H7 (cell line): ENCODE results near the gene TRAPPC11. TPM values are rescaled to one million over a fixed set of nuclear protein-coding genes. Genes with fewer than 3 reads are reported as not detected.

Experiments used
- DNase-seq: peaks from one replicate; pipeline ENCODE4 v3.0.0; 2012
- H3K27me3 ChIP-seq: 2 replicates; pipeline ENCODE4 v1.6.0; 2011; ENCODE audit warnings: mild to moderate bottlenecking, low read length; ENCODE audit not compliant: control insufficient read depth, insufficient read depth
- H3K36me3 ChIP-seq: replicated peaks from 2 replicates; pipeline ENCODE4 v1.5.1; 2011; ENCODE audit warnings: low read length; ENCODE audit not compliant: control insufficient read depth, insufficient read depth
- H3K4me3 ChIP-seq: 2 replicates; pipeline ENCODE4 v1.5.1; 2011; ENCODE audit warnings: low read depth, mild to moderate bottlenecking, control low read depth, low read length, moderate library complexity; ENCODE audit not compliant: insufficient read depth
- total RNA-seq: library from RNA; depleted of rRNA; stranded (reverse); fragments of >200 nt; shearing (Covaris generic); gene quantifications from 2 replicates; pipeline ENCODE4 v1.2.3, GENCODE V29; 2014

Gene TRAPPC11
- total RNA-seq, 1 experiment from 2014 or later, result 27.1 TPM

- DNase-seq, result no peak
- H3K27me3 ChIP-seq, result no peaks in the 10 kb centered on the region
- H3K36me3 ChIP-seq, result peaks cover 27% of the 10 kb centered on the region
- H3K4me3 ChIP-seq, result no peak overlapping the region
These were observed 11.2 kb downstream of the TRAPPC11 start for GRCh38 chr4:183670251-183670650.

GRCh38 chr4:183670960-183671555, 12.0 kb downstream of the TRAPPC11 start:
- peaks cover 24% of the 10 kb centered on the region for H3K36me3 ChIP-seq
- H3K4me3 ChIP-seq, result no peak overlapping the region
- no peaks in the 10 kb centered on the region for H3K27me3 ChIP-seq
- no peak for DNase-seq

- Histone ChIP-seq H3K27me3 (no peaks in the 10 kb centered on the region), H3K4me3 (no peak overlapping the region), H3K36me3 (peaks cover 9% of the 10 kb centered on the region)
- DNase-seq, result no peak
These were observed 15.1 kb downstream of the TRAPPC11 start for GRCh38 chr4:183674153-183674552.

- DNase-seq, result no peak
- Histone ChIP-seq H3K36me3 (peaks cover 1% of the 10 kb centered on the region; the same call in 1 of the 2 replicates), H3K27me3 (no peaks in the 10 kb centered on the region), H3K4me3 (no peak overlapping the region)
These were observed 16.5 kb downstream of the TRAPPC11 start for GRCh38 chr4:183675625-183676024.

GRCh38 chr4:183681119-183681518, 22.0 kb downstream of the TRAPPC11 start:
- Histone ChIP-seq H3K4me3 (no peak overlapping the region), H3K36me3 (peaks cover 3% of the 10 kb centered on the region), H3K27me3 (no peaks in the 10 kb centered on the region)
- no peak for DNase-seq

- Histone ChIP-seq H3K4me3 (no peak overlapping the region), H3K27me3 (no peaks in the 10 kb centered on the region), H3K36me3 (peaks cover 4% of the 10 kb centered on the region)
- DNase-seq, result no peak
These were observed 27.4 kb downstream of the TRAPPC11 start for GRCh38 chr4:183686461-183686860.

GRCh38 chr4:183688216-183688615, 29.1 kb downstream of the TRAPPC11 start:
- Histone ChIP-seq H3K36me3 (peaks cover 4% of the 10 kb centered on the region), H3K27me3 (no peaks in the 10 kb centered on the region), H3K4me3 (no peak overlapping the region)
- DNase-seq, result no peak

- H3K27me3 ChIP-seq, result no peaks in the 10 kb centered on the region
- DNase-seq, result no peak
- H3K36me3 ChIP-seq, result peaks cover 7% of the 10 kb centered on the region
- no peak overlapping the region for H3K4me3 ChIP-seq
These were observed 31.9 kb downstream of the TRAPPC11 start for GRCh38 chr4:183691006-183691405.

- peaks cover 11% of the 10 kb centered on the region for H3K36me3 ChIP-seq
- H3K4me3 ChIP-seq, result no peak overlapping the region
- H3K27me3 ChIP-seq, result no peaks in the 10 kb centered on the region
- no peak for DNase-seq
These were observed 32.8 kb downstream of the TRAPPC11 start for GRCh38 chr4:183691897-183692296.

GRCh38 chr4:183698909-183699308, 39.8 kb downstream of the TRAPPC11 start:
- no peaks in the 10 kb centered on the region for H3K27me3 ChIP-seq
- no peak overlapping the region for H3K4me3 ChIP-seq
- H3K36me3 ChIP-seq, result peaks cover 22% of the 10 kb centered on the region
- no peak for DNase-seq

- DNase-seq, result no peak
- Histone ChIP-seq H3K4me3 (no peak overlapping the region), H3K27me3 (no peaks in the 10 kb centered on the region), H3K36me3 (peaks cover 22% of the 10 kb centered on the region)
These were observed 41.3 kb downstream of the TRAPPC11 start for GRCh38 chr4:183700407-183700806.

GRCh38 chr4:183702492-183702891, 43.4 kb downstream of the TRAPPC11 start:
- DNase-seq, result no peak
- Histone ChIP-seq H3K4me3 (no peak overlapping the region), H3K27me3 (no peaks in the 10 kb centered on the region), H3K36me3 (peaks cover 20% of the 10 kb centered on the region)

- H3K27me3 ChIP-seq, result no peaks in the 10 kb centered on the region
- no peak overlapping the region for H3K4me3 ChIP-seq
- no peak for DNase-seq
- no peaks in the 10 kb centered on the region; the same call in 1 of the 2 replicates for H3K36me3 ChIP-seq
These were observed 55.5 kb downstream of the TRAPPC11 start for GRCh38 chr4:183714626-183715025.

GRCh38 chr4:183716302-183716701, 57.2 kb downstream of the TRAPPC11 start:
- Histone ChIP-seq H3K27me3 (no peaks in the 10 kb centered on the region), H3K4me3 (no peak overlapping the region), H3K36me3 (no peaks in the 10 kb centered on the region; the same call in 1 of the 2 replicates)
- DNase-seq, result no peak

GRCh38 chr4:183718876-183719275, 59.8 kb downstream of the TRAPPC11 start:
- no peak for DNase-seq
- Histone ChIP-seq H3K4me3 (no peak overlapping the region), H3K36me3 (no peaks in the 10 kb centered on the region), H3K27me3 (peaks cover 6% of the 10 kb centered on the region; the same call in 1 of the 2 replicates)
